Hepatocyte (in vitro differentiated cells): Measurements from ENCODE around the gene ARHGEF4. TPM values are rescaled to one million over a fixed set of nuclear protein-coding genes. Genes with fewer than 3 reads are reported as not detected.

Experiments
- DNase-seq: peaks from one replicate; pipeline ENCODE4 v3.0.0-alpha.2; 2016; ENCODE audit warnings: low spot score
- H2AFZ ChIP-seq: fragments of 200-600 bp; sonication (generic); 2 replicates; pipeline ENCODE4 v1.6.0; 2016; ENCODE audit warnings: antibody characterized with exemption, mild to moderate bottlenecking
- H3K27ac ChIP-seq: fragments of 200-600 bp; sonication (generic); 2 replicates; pipeline ENCODE4 v1.5.1; 2016; ENCODE audit warnings: mild to moderate bottlenecking
- H3K27me3 ChIP-seq: fragments of 200-600 bp; sonication (generic); 2 replicates; pipeline ENCODE4 v1.6.1; 2016
- H3K36me3 ChIP-seq: fragments of 200-600 bp; sonication (generic); replicated peaks from 2 replicates; pipeline ENCODE4 v1.5.1; 2016; ENCODE audit warnings: low read depth; ENCODE audit not compliant: insufficient read depth
- H3K4me1 ChIP-seq: fragments of 200-600 bp; sonication (generic); 2 replicates; pipeline ENCODE4 v1.5.1; 2016; ENCODE audit warnings: mild to moderate bottlenecking, moderate library complexity; ENCODE audit not compliant: insufficient read depth
- H3K4me2 ChIP-seq: fragments of 200-600 bp; sonication (generic); 2 replicates; pipeline ENCODE4 v1.6.0; 2016
- H3K4me3 ChIP-seq: fragments of 200-600 bp; sonication (generic); 2 replicates; pipeline ENCODE4 v1.5.1; 2016; ENCODE audit warnings: mild to moderate bottlenecking
- H3K79me2 ChIP-seq: fragments of 200-600 bp; sonication (generic); 2 replicates; pipeline ENCODE4 v1.6.0; 2017; ENCODE audit warnings: mild to moderate bottlenecking
- H3K9me2 ChIP-seq: fragments of 200-600 bp; sonication (generic); replicated peaks from 2 replicates; pipeline ENCODE4 v1.6.0; 2017; ENCODE audit warnings: mild to moderate bottlenecking; ENCODE audit not compliant: insufficient read depth
- H3K9me3 ChIP-seq: fragments of 200-600 bp; sonication (generic); 2 replicates; pipeline ENCODE4 v1.5.1; 2016; ENCODE audit warnings: low read depth, mild to moderate bottlenecking
- H4K20me1 ChIP-seq: fragments of 200-600 bp; sonication (generic); 2 replicates; pipeline ENCODE4 v1.6.0; 2016; ENCODE audit warnings: mild to moderate bottlenecking; ENCODE audit not compliant: insufficient read depth, poor library complexity, severe bottlenecking
- EZH2 ChIP-seq: fragments of 200-600 bp; sonication (generic); IDR thresholded peaks from 2 replicates; pipeline ENCODE4 v1.6.1; 2016; ENCODE audit warnings: antibody characterized with exemption, mild to moderate bottlenecking, borderline replicate concordance
- EZH2phosphoT487 ChIP-seq: fragments of 200-600 bp; sonication (generic); IDR thresholded peaks from one replicate; pipeline ENCODE4 v1.6.1; 2018; ENCODE audit warnings: antibody characterized with exemption, mild to moderate bottlenecking, low read depth, moderate library complexity; ENCODE audit not compliant: unreplicated experiment, severe bottlenecking
- WGBS: methylation state at CpG from one replicate; pipeline ENCODE4 v1.1.6; 2016; ENCODE audit warnings: low lambda C conversion rate; ENCODE audit errors: missing lambda C conversion rate; 5-methylcytosine and 5-hydroxymethylcytosine counted together
- polyA plus RNA-seq: library from polyadenylated mRNA; unstranded; fragments of >200 nt; fragmentation: Nextera tagmentation; extraction: Ambion mirVana; gene quantifications from 2 replicates; pipeline ENCODE4 v1.2.1, GENCODE V29; 2016
- total RNA-seq: library from RNA; depleted of rRNA; stranded (reverse); fragments of >200 nt; gene quantifications from 2 replicates; pipeline ENCODE4 v1.2.3, GENCODE V29; 2014
- TF ChIP-seq, protein P1 (sequence below): fragments of 200-600 bp; sonication (generic); IDR thresholded peaks from 2 replicates; pipeline ENCODE4 v1.5.1; 2016; ENCODE audit warnings: antibody characterized with exemption, mild to moderate bottlenecking; ENCODE audit not compliant: poor library complexity

Gene ARHGEF4
- total and polyA plus RNA-seq, 2 experiments from 2014 or later: 11.2 to 15.8 TPM

DNA sequence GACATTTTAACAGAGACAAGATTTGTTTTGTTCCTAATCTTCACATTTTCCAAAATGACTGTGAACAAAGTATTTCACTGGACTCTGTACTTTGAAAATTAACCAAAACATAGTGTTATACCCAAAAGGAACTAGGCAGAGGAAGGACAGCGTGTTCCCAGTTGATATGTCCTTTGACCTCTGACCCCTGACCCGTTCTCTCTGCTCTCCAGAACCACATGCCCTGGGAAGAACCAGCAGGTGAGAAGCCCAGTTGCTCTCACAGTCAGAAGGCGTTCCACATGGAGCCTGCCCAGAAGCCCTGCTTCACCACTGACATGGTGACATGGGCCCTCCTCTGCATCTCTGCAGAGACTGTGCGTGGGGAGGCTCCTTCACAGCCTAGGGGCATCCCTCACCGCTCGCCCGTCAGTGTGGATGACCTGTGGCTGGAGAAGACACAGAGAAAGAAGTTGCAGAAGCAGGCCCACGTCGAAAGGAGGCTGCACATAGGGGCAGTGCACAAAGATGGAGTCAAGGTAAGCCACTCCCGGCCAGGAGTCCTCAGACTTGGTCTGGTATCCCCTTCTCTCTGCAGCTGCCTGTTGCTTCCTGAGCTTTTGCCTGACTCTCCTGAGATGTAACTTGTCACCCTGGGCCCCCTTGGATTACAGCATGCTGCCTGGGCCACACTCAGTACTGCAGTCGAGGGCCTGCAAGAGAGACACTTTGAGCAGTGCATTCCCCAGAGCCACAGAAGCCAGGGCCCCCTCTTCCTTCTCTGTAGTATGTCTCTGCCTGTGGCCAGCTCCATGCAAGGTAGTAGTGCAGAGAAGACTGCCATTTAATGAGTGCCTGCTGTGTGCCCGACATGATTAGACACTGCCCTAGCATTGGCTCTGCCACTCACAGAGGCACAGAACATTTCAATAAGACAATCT, 94.3 kb downstream of the ARHGEF4 start:
- no peak overlapping the region for H2AFZ ChIP-seq
- no peaks in the 10 kb centered on the region for H4K20me1 ChIP-seq
- H3K9me2 ChIP-seq: no peaks in the 10 kb centered on the region
- no peaks in the 10 kb centered on the region for H3K79me2 ChIP-seq
- no peak for TF ChIP-seq EZH2
- no peak overlapping the region for H3K4me3 ChIP-seq
- no peaks in the 10 kb centered on the region for H3K36me3 ChIP-seq
- no peaks in the 10 kb centered on the region for H3K4me1 ChIP-seq
- H3K9me3 ChIP-seq: no peaks in the 10 kb centered on the region
- DNase-seq: no peak
- H3K4me2 ChIP-seq: no peak overlapping the region
- 90% methylated on average over 12 of the region's 12 CpGs for WGBS
- H3K27me3 ChIP-seq: no peaks in the 10 kb centered on the region
- no peak overlapping the region for H3K27ac ChIP-seq

DNA sequence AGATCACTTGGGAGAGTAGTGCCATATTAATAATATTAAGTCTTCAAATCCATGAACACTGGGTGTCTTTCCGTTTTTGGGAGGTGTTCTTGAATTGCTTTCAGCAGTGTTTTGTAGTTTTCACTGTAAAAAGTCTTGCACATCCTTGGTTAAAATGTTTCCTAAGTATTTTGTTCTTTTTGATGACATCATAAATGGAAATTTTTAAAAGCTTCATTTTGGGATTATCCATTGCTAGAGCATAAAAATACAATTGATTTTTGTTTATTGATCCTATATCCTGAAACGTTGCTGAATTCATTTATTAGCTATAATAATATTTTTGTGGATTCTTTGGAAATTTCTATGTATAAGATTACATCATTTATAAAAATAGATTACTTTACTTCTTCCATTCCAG, 96.8 kb downstream of the ARHGEF4 start:
- Histone ChIP-seq H3K4me1 (no peaks in the 10 kb centered on the region), H3K79me2 (no peaks in the 10 kb centered on the region), H3K9me2 (no peaks in the 10 kb centered on the region), H4K20me1 (no peaks in the 10 kb centered on the region), H2AFZ (no peak overlapping the region), H3K27ac (no peak overlapping the region), H3K36me3 (no peaks in the 10 kb centered on the region), H3K27me3 (no peaks in the 10 kb centered on the region), H3K9me3 (no peaks in the 10 kb centered on the region), H3K4me2 (no peak overlapping the region), H3K4me3 (no peak overlapping the region)
- WGBS: 52% methylated on average over 2 of the region's 2 CpGs
- TF ChIP-seq EZH2: no peak
- TF ChIP-seq, protein P1, sequence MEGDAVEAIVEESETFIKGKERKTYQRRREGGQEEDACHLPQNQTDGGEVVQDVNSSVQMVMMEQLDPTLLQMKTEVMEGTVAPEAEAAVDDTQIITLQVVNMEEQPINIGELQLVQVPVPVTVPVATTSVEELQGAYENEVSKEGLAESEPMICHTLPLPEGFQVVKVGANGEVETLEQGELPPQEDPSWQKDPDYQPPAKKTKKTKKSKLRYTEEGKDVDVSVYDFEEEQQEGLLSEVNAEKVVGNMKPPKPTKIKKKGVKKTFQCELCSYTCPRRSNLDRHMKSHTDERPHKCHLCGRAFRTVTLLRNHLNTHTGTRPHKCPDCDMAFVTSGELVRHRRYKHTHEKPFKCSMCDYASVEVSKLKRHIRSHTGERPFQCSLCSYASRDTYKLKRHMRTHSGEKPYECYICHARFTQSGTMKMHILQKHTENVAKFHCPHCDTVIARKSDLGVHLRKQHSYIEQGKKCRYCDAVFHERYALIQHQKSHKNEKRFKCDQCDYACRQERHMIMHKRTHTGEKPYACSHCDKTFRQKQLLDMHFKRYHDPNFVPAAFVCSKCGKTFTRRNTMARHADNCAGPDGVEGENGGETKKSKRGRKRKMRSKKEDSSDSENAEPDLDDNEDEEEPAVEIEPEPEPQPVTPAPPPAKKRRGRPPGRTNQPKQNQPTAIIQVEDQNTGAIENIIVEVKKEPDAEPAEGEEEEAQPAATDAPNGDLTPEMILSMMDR: no peak
- TF ChIP-seq EZH2phosphoT487: no peak
- DNase-seq: no peak

DNA sequence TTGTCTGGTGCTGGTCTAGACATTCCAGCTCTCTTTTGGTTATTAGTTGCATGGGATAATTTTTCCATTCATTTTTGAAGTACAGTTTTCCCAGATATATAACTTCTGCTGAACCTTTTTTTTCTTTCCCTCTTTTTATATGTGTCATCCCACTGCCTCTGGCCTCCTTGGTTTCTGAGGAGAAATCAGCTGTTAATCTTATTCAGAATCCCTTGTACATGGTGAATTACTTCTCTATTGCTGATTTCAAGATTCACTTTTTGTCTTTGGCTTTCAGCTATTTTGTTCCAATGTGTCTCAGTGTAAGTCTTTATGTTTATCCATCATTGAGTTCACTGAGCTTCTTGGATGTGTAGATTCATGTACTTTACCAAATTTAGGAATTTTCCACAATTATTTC, 99.7 kb downstream of the ARHGEF4 start:
- no peak overlapping the region for H2AFZ ChIP-seq
- H3K4me1 ChIP-seq: no peaks in the 10 kb centered on the region
- H3K27me3 ChIP-seq: no peaks in the 10 kb centered on the region
- no peaks in the 10 kb centered on the region for H3K36me3 ChIP-seq
- H3K9me2 ChIP-seq: no peaks in the 10 kb centered on the region
- no peaks in the 10 kb centered on the region for H3K9me3 ChIP-seq
- H3K27ac ChIP-seq: no peak overlapping the region
- H4K20me1 ChIP-seq: no peaks in the 10 kb centered on the region
- TF ChIP-seq, protein P1: no peak
- no peak for TF ChIP-seq EZH2
- H3K4me2 ChIP-seq: no peak overlapping the region
- no peaks in the 10 kb centered on the region for H3K79me2 ChIP-seq
- no peak overlapping the region for H3K4me3 ChIP-seq
- DNase-seq: no peak

DNA sequence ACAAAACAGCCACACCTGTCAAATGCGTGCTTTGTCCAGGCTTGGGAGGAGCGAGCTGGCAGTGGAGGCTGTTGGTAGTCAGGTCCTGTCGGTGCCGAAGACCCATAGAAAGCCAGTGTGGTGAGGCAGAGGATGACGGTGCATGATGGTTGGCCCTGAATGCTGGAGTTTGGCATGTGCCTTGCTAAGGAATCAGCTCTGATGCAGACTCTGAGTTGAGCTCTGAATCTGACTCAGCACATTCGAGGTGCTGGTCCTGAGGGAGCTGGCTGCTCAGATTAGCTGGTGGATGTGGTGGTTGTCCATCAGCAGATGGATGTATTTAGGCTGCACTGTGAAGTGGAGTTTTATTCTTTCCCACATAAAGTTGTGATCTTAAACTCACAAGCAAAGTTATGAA, 111.3 kb downstream of the ARHGEF4 start:
- Histone ChIP-seq H3K27ac (no peak overlapping the region), H3K9me2 (no peaks in the 10 kb centered on the region), H3K9me3 (no peaks in the 10 kb centered on the region), H4K20me1 (no peaks in the 10 kb centered on the region), H3K4me2 (no peak overlapping the region), H3K4me1 (no peaks in the 10 kb centered on the region), H3K36me3 (no peaks in the 10 kb centered on the region), H3K27me3 (no peaks in the 10 kb centered on the region), H2AFZ (no peak overlapping the region), H3K4me3 (no peak overlapping the region), H3K79me2 (no peaks in the 10 kb centered on the region)
- 87% methylated on average over 6 of the region's 6 CpGs for WGBS
- no peak for DNase-seq
- TF ChIP-seq EZH2phosphoT487: no peak
- TF ChIP-seq EZH2: no peak
- TF ChIP-seq, protein P1: no peak
